ENCODE results near the gene ATF6.
"Not testable (repeated sequence)": the region's sequence is repeated elsewhere in the genome, so short reads cannot be mapped to it uniquely, and the experiment has no call there.

The ATF6 gene

GRCh38 chr1:161805399-161806197, 39.5 kb downstream of the ATF6 start:
- no peak for DNase-seq (ENCODE audit: low spot score)
- TF ChIP-seq CTCF (IDR thresholded peaks at IDR 0.05; ENCODE audit: extremely low read depth, missing control alignments): no peak

GRCh38 chr1:161809202-161809601, 43.1 kb downstream of the ATF6 start:
- not testable (repeated sequence) for DNase-seq (ENCODE audit: low spot score)

- not testable (repeated sequence) for DNase-seq (ENCODE audit: low spot score)
These were observed 43.5 kb downstream of the ATF6 start for GRCh38 chr1:161809656-161810055.

GRCh38 chr1:161810780-161811179, 44.7 kb downstream of the ATF6 start:
- DNase-seq (ENCODE audit: low spot score): no peak
- TF ChIP-seq CTCF (IDR thresholded peaks at IDR 0.05; ENCODE audit: extremely low read depth, missing control alignments): no peak

GRCh38 chr1:161816201-161816600, 50.1 kb downstream of the ATF6 start:
- no peak for TF ChIP-seq CTCF (IDR thresholded peaks at IDR 0.05; ENCODE audit: extremely low read depth, missing control alignments)
- DNase-seq (ENCODE audit: low spot score): no peak

- no peak for TF ChIP-seq CTCF (IDR thresholded peaks at IDR 0.05; ENCODE audit: extremely low read depth, missing control alignments)
- DNase-seq (ENCODE audit: low spot score): no peak
These were observed 51.1 kb downstream of the ATF6 start for GRCh38 chr1:161817176-161817730.

GRCh38 chr1:161820914-161821313, 54.8 kb downstream of the ATF6 start:
- no peak for TF ChIP-seq CTCF (IDR thresholded peaks at IDR 0.05; ENCODE audit: extremely low read depth, missing control alignments)

GRCh38 chr1:161824618-161825017, 58.5 kb downstream of the ATF6 start:
- TF ChIP-seq CTCF (IDR thresholded peaks at IDR 0.05; ENCODE audit: extremely low read depth, missing control alignments): no peak
- no peak for DNase-seq (ENCODE audit: low spot score)

More at GRCh38 chr1:161820914-161821313, 54.8 kb downstream of the ATF6 start:
- DNase-seq (ENCODE audit: low spot score): no peak

Data from GM20000 (cell line).